HEK293 (cell line): Measurements from ENCODE around the gene TMEM164.

Experiments
- CTCF ChIA-PET: fragments of 350-600 bp; formaldehyde crosslinking; extraction: SDS; loops from one replicate; lab custom pipeline; 2021; ENCODE audit warnings: antibody characterized with exemption; lab: Yijun Ruan, JAX
- POLR2A ChIA-PET: fragments of 300-600 bp; formaldehyde crosslinking; extraction: SDS; loops from one replicate; lab custom pipeline; 2020; ENCODE audit warnings: antibody characterized with exemption, inconsistent platforms; lab: Yijun Ruan, JAX
- H3K27ac ChIP-seq: fragments of 200-500 bp; sonication (Bioruptor generic); 2 replicates; pipeline ENCODE4 v1.5.1; 2014; ENCODE audit warnings: low read depth, low read length, control low read depth, inconsistent platforms; ENCODE audit errors: extremely low read depth
- H3K36me3 ChIP-seq, 2 experiments: fragments of 200-500 bp in 1 of 2; sonication (Bioruptor generic) in 1 of 2; 1 replicate in 1 of 2; 2 replicates in 1 of 2; pipeline ENCODE4 v1.5.1; 2014 to 2017; ENCODE audit warnings: inconsistent platforms in 2 of 2, low read length in 2 of 2; ENCODE audit not compliant: control insufficient read depth in 2 of 2, insufficient read depth in 1 of 2
- H3K4me1 ChIP-seq: fragments of 200-500 bp; sonication (Bioruptor generic); 2 replicates; pipeline ENCODE4 v1.5.1; 2014; ENCODE audit warnings: mild to moderate bottlenecking, low read length, inconsistent platforms; ENCODE audit not compliant: control insufficient read depth, insufficient read depth
- H3K4me3 ChIP-seq: 2 replicates; pipeline ENCODE4 v1.5.1; 2011; ENCODE audit warnings: low read depth, mild to moderate bottlenecking, control low read depth, low read length, moderate library complexity
- H3K9me3 ChIP-seq: fragments of 200-500 bp; sonication (Bioruptor generic); 2 replicates; pipeline ENCODE4 v1.5.1; 2014; ENCODE audit warnings: low read depth, low read length, inconsistent platforms; ENCODE audit not compliant: control insufficient read depth, insufficient read depth
- KLF8 ChIP-seq: fragments of 450-650 bp; formaldehyde crosslinking; IDR thresholded peaks from 2 replicates; pipeline ENCODE4 v1.5.1; 2016; ENCODE audit warnings: missing biosample characterization, missing genetic modification characterization
- SP2 ChIP-seq: fragments of 450-650 bp; formaldehyde crosslinking; IDR thresholded peaks from 2 replicates; pipeline ENCODE4 v1.5.1; 2016; ENCODE audit warnings: missing biosample characterization, missing genetic modification characterization
- SP3 ChIP-seq: fragments of 450-650 bp; formaldehyde crosslinking; IDR thresholded peaks from 2 replicates; pipeline ENCODE4 v1.5.1; 2016; ENCODE audit warnings: missing biosample characterization, missing genetic modification characterization
- ZBTB48 ChIP-seq: fragments of 450-650 bp; formaldehyde crosslinking; IDR thresholded peaks from 2 replicates; pipeline ENCODE4 v1.5.1; 2016; ENCODE audit warnings: missing biosample characterization, missing genetic modification characterization
- ZNF121 ChIP-seq: fragments of 450-650 bp; formaldehyde crosslinking; IDR thresholded peaks from 2 replicates; pipeline ENCODE4 v1.5.1; 2016; ENCODE audit warnings: missing biosample characterization, missing genetic modification characterization
- ZNF146 ChIP-seq: fragments of 450-650 bp; formaldehyde crosslinking; IDR thresholded peaks from 2 replicates; pipeline ENCODE4 v1.5.1; 2016; ENCODE audit warnings: missing biosample characterization, missing genetic modification characterization
- ZNF155 ChIP-seq: fragments of 450-650 bp; formaldehyde crosslinking; IDR thresholded peaks from 2 replicates; pipeline ENCODE4 v1.5.1; 2016; ENCODE audit warnings: missing biosample characterization, missing genetic modification characterization
- ZNF175 ChIP-seq: fragments of 450-650 bp; formaldehyde crosslinking; IDR thresholded peaks from 2 replicates; pipeline ENCODE4 v1.5.1; 2016; ENCODE audit warnings: missing biosample characterization, missing genetic modification characterization
- ZNF211 ChIP-seq: fragments of 450-650 bp; formaldehyde crosslinking; IDR thresholded peaks from 2 replicates; pipeline ENCODE4 v1.5.1; 2016; ENCODE audit warnings: low read depth, missing biosample characterization, missing genetic modification characterization
- ZNF24 ChIP-seq: fragments of 450-650 bp; formaldehyde crosslinking; IDR thresholded peaks from 2 replicates; pipeline ENCODE4 v1.5.1; 2016; ENCODE audit warnings: missing biosample characterization, missing genetic modification characterization
- ZNF335 ChIP-seq: fragments of 450-650 bp; formaldehyde crosslinking; conservative IDR thresholded peaks from 2 replicates; pipeline ENCODE4 v1.5.1; 2016; ENCODE audit warnings: missing biosample characterization, missing genetic modification characterization
- ZNF391 ChIP-seq: fragments of 450-650 bp; formaldehyde crosslinking; IDR thresholded peaks from 2 replicates; pipeline ENCODE4 v1.5.1; 2016; ENCODE audit warnings: low read depth, missing biosample characterization, missing genetic modification characterization, borderline replicate concordance
- ZNF473 ChIP-seq: fragments of 450-650 bp; formaldehyde crosslinking; IDR thresholded peaks from 2 replicates; pipeline ENCODE4 v1.5.1; 2017; ENCODE audit warnings: missing biosample characterization, missing genetic modification characterization
- ZNF571 ChIP-seq: fragments of 450-650 bp; formaldehyde crosslinking; IDR thresholded peaks from 2 replicates; pipeline ENCODE4 v1.5.0; 2017; ENCODE audit warnings: missing biosample characterization, missing genetic modification characterization
- ZNF596 ChIP-seq: fragments of 450-650 bp; IDR thresholded peaks from 2 replicates; pipeline ENCODE4 v1.5.0; 2018; ENCODE audit warnings: missing biosample characterization, mild to moderate bottlenecking, missing genetic modification characterization, moderate library complexity
- ZNF624 ChIP-seq: fragments of 450-650 bp; formaldehyde crosslinking; IDR thresholded peaks from 2 replicates; pipeline ENCODE4 v1.5.1; 2017; ENCODE audit warnings: missing biosample characterization, missing genetic modification characterization
- TF ChIP-seq, protein P1 (sequence below): fragments of 450-650 bp; formaldehyde crosslinking; IDR thresholded peaks from 2 replicates; pipeline ENCODE4 v1.5.1; 2016; ENCODE audit warnings: missing biosample characterization, missing genetic modification characterization
- TF ChIP-seq, protein P2 (sequence below): fragments of 450-650 bp; formaldehyde crosslinking; IDR thresholded peaks from 2 replicates; pipeline ENCODE4 v1.5.1; 2016; ENCODE audit warnings: missing biosample characterization, missing genetic modification characterization
- TF ChIP-seq, protein P3 (sequence below): fragments of 450-650 bp; formaldehyde crosslinking; IDR thresholded peaks from 2 replicates; pipeline ENCODE4 v1.5.1; 2017; ENCODE audit warnings: missing biosample characterization, mild to moderate bottlenecking, missing genetic modification characterization, moderate library complexity
- TF ChIP-seq, protein P4 (sequence below): fragments of 450-650 bp; formaldehyde crosslinking; IDR thresholded peaks from 2 replicates; pipeline ENCODE4 v1.5.1; 2017; ENCODE audit warnings: missing biosample characterization, missing genetic modification characterization

Gene TMEM164

DNA sequence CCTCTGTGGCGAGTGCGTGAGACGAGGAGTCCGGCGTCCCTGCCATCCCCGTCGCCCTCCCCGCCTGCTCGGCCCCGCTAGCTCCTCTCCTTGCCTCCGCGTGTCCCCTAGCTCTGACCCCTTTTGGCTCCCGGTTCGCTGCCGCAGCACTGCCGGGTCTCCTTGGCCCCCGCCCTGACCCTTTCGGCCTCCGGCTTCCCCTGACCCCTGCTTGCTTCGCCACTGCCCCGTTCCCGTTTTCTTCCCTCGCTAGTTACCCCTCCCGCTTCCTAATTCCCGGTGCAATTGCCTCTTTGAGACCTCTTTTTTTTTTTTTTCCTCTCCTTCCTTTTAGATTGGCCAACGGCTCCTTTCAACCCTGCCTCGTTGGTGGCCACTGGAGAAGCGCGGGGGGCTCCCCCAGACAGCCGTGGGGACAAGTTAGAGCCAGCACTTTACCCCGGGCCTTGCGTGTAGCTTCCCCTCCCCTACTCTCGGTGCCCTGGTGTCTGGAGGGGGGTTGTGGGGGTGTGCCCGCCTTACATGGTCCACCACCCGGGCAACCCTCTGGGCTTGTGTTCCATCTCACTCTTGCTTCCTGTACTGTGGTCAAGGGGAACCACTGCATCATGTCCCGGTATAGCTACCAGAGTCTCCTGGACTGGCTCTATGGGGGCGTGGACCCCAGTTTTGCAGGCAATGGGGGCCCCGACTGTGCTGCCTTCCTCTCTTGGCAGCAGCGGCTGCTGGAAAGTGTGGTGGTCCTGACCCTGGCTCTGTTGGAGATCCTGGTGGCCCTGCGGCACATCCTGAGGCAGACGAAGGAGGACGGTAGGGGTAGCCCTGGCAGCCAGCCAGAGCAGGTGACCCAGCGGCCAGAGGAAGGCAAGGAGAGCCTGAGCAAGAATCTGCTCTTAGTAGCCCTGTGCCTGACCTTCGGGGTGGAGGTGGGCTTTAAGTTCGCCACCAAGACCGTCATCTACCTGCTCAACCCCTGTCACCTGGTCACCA, 548 bp downstream of the TMEM164 start (continued):
- TF ChIP-seq ZBTB48 (tag by site-specific recombination) = 0 out of 2 replicates have a peak, but pooled peaks have one; percentile 37
- TF ChIP-seq ZNF335 (tag by site-specific recombination) = peak; percentile 54
- no peak for TF ChIP-seq ZNF175 (tag by site-specific recombination)
- TF ChIP-seq, protein P1, sequence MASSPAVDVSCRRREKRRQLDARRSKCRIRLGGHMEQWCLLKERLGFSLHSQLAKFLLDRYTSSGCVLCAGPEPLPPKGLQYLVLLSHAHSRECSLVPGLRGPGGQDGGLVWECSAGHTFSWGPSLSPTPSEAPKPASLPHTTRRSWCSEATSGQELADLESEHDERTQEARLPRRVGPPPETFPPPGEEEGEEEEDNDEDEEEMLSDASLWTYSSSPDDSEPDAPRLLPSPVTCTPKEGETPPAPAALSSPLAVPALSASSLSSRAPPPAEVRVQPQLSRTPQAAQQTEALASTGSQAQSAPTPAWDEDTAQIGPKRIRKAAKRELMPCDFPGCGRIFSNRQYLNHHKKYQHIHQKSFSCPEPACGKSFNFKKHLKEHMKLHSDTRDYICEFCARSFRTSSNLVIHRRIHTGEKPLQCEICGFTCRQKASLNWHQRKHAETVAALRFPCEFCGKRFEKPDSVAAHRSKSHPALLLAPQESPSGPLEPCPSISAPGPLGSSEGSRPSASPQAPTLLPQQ (tag by site-specific recombination) = 0 out of 2 replicates have a peak, but pooled peaks have one; percentile 29
- TF ChIP-seq KLF8 (tag by site-specific recombination) = peak; percentile 56; the same call in 1 of the 2 replicates
- TF ChIP-seq, protein P2, sequence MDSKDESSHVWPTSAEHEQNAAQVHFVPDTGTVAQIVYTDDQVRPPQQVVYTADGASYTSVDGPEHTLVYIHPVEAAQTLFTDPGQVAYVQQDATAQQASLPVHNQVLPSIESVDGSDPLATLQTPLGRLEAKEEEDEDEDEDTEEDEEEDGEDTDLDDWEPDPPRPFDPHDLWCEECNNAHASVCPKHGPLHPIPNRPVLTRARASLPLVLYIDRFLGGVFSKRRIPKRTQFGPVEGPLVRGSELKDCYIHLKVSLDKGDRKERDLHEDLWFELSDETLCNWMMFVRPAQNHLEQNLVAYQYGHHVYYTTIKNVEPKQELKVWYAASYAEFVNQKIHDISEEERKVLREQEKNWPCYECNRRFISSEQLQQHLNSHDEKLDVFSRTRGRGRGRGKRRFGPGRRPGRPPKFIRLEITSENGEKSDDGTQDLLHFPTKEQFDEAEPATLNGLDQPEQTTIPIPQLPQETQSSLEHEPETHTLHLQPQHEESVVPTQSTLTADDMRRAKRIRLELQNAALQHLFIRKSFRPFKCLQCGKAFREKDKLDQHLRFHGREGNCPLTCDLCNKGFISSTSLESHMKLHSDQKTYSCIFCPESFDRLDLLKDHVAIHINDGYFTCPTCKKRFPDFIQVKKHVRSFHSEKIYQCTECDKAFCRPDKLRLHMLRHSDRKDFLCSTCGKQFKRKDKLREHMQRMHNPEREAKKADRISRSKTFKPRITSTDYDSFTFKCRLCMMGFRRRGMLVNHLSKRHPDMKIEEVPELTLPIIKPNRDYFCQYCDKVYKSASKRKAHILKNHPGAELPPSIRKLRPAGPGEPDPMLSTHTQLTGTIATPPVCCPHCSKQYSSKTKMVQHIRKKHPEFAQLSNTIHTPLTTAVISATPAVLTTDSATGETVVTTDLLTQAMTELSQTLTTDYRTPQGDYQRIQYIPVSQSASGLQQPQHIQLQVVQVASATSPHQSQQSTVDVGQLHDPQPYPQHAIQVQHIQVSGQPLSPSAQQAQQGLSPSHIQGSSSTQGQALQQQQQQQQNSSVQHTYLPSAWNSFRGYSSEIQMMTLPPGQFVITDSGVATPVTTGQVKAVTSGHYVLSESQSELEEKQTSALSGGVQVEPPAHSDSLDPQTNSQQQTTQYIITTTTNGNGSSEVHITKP (tag by site-specific recombination) = peak; percentile 81
- TF ChIP-seq ZNF155 (tag by site-specific recombination) = no peak
- peak; percentile 51; the same call in 1 of the 2 replicates for TF ChIP-seq ZNF391 (tag by site-specific recombination)
- TF ChIP-seq ZNF146 (tag by site-specific recombination) = 0 out of 2 replicates have a peak, but pooled peaks have one; percentile 1
- TF ChIP-seq ZNF571 (tag by site-specific recombination) = no peak
- TF ChIP-seq, protein P3, sequence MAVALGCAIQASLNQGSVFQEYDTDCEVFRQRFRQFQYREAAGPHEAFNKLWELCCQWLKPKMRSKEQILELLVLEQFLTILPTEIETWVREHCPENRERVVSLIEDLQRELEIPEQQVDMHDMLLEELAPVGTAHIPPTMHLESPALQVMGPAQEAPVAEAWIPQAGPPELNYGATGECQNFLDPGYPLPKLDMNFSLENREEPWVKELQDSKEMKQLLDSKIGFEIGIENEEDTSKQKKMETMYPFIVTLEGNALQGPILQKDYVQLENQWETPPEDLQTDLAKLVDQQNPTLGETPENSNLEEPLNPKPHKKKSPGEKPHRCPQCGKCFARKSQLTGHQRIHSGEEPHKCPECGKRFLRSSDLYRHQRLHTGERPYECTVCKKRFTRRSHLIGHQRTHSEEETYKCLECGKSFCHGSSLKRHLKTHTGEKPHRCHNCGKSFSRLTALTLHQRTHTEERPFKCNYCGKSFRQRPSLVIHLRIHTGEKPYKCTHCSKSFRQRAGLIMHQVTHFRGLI (tag by site-specific recombination) = no peak
- no peak for TF ChIP-seq ZNF121 (tag by site-specific recombination)
- TF ChIP-seq SP2 (tag by site-specific recombination) = no peak
- TF ChIP-seq, all 188 proteins: peak for 17

GRCh38 chrX:110004215-110004614, 1.3 kb downstream of the TMEM164 start:
- CTCF ChIA-PET = interaction anchor here (0.5 to 2.3 kb wide), 2 partner anchors 86 to 142 kb away, joined by 3 to 8 read pairs; no protein-coding TSS in a partner anchor

More at GRCh38 chrX:110004215-110004614, 1.3 kb downstream of the TMEM164 start:
- Histone ChIP-seq H3K9me3 (no peaks in the 10 kb centered on the region), H3K36me3 (no peaks in the 10 kb centered on the region), H3K4me1 (peaks cover 3% of the 10 kb centered on the region), H3K27ac (peak overlapping the region; percentile 29), H3K4me3 (no peak overlapping the region)
- TF ChIP-seq, protein P4, sequence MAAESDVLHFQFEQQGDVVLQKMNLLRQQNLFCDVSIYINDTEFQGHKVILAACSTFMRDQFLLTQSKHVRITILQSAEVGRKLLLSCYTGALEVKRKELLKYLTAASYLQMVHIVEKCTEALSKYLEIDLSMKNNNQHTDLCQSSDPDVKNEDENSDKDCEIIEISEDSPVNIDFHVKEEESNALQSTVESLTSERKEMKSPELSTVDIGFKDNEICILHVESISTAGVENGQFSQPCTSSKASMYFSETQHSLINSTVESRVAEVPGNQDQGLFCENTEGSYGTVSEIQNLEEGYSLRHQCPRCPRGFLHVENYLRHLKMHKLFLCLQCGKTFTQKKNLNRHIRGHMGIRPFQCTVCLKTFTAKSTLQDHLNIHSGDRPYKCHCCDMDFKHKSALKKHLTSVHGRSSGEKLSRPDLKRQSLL (tag by site-specific recombination) = no peak
- TF ChIP-seq, protein P3 (tag by site-specific recombination) = peak; percentile 93
- TF ChIP-seq ZNF473 (tag by site-specific recombination) (no peak), SP3 (tag by site-specific recombination) (no peak), ZNF596 (no peak), ZNF211 (tag by site-specific recombination) (no peak), ZNF624 (tag by site-specific recombination) (no peak), ZNF24 (no peak)
- POLR2A ChIA-PET = interaction anchor here (1.2 kb wide), 1 partner anchor 10 kb away, joined by 3 read pairs; no protein-coding TSS in a partner anchor
